Natural killer cell treated with Interleukin-12 subunit alpha and Interleukin-12 subunit beta and Interleukin-15 and Interleukin-18, amount 100 ng/mL, for 72 hours (primary cell): ENCODE data around the gene ZNF532. TPM values are rescaled to one million over a fixed set of nuclear protein-coding genes. Genes with fewer than 3 reads are reported as not detected.
"Not testable (repeated sequence)": the region's sequence is repeated elsewhere in the genome, so short reads cannot be mapped to it uniquely, and the experiment has no call there.

ENCODE experiments used
- ATAC-seq, 2 donors: fragments of 150-1000 bp; cut with Tn5 transposase in 1 of 2; sonication (Bioruptor Pico), chemical (Tn5 transposase) in 1 of 2; 2 replicates each; pipeline ENCODE4 v1.10.0; 2021
- DNase-seq: peaks from one replicate; pipeline ENCODE4 v3.0.0; 2022; ENCODE audit warnings: low spot score
- H3K27ac Mint-ChIP-seq, 2 donors: 1 replicate in 1 of 2; 2 replicates in 1 of 2; pipeline ENCODE4 v1.8.0; 2022; ENCODE audit warnings: mixed read lengths in 2 of 2, mild to moderate bottlenecking in 1 of 2, moderate library complexity in 1 of 2
- H3K27me3 Mint-ChIP-seq, 2 donors: 1 replicate in 1 of 2; 2 replicates in 1 of 2; pipeline ENCODE4 v1.8.0; 2022; ENCODE audit warnings: mixed read lengths in 2 of 2
- H3K36me3 Mint-ChIP-seq: one replicate; pipeline ENCODE4 v1.8.0; 2022; ENCODE audit warnings: mixed read lengths
- H3K4me1 Mint-ChIP-seq, 2 donors: 1 replicate in 1 of 2; 2 replicates in 1 of 2; pipeline ENCODE4 v1.8.0; 2022; ENCODE audit warnings: low read depth in 2 of 2, mixed read lengths in 2 of 2, mild to moderate bottlenecking in 1 of 2
- H3K4me3 Mint-ChIP-seq: one replicate; pipeline ENCODE4 v1.8.0; 2022; ENCODE audit warnings: mixed read lengths
- H3K9me3 Mint-ChIP-seq: 2 replicates; pipeline ENCODE4 v1.8.0; 2022; ENCODE audit warnings: mixed read lengths
- total RNA-seq, 2 donors: library from RNA; stranded (reverse); gene quantifications; one replicate each; pipeline ENCODE4 v1.2.3, GENCODE V29; 2022

The ZNF532 gene
- total RNA-seq, 2 donors from 2014 or later: 3.3 to 19.3 TPM

- DNase-seq: no peak
- peak in 1 of 2 donors; percentile 36 for ATAC-seq
- Mint-ChIP-seq H3K4me3 (no peak overlapping the region), H3K36me3 (peaks cover 6% of the 10 kb centered on the region), H3K9me3 (no peaks in the 10 kb centered on the region), H3K27ac (no peak overlapping the region), H3K4me1 (no peaks in the 10 kb centered on the region), H3K27me3 (peaks cover 17 to 35% of the 10 kb centered on the region in 2 donors)
Measured at GRCh38 chr18:59015531-59016152, 151.0 kb downstream of the ZNF532 start.

DNA sequence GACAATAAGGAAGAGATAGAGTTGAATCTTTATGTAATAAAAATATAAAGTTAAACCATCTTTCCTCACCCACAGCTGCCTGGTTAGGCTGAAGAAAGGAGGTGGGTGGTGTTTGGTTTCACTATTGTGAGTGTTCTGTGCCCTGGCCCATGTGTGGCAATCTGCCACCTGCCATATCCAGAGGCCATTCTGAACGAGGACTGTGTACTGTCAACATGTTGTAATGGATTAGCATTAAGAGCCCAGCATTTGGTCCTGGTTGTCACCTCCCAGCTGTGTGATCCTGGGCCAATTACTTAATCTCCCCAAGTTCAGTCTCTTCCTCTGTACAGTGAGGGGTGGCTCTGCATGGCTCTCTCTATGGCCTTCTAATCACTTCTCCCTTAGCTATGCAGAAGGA lies 156.8 kb downstream of the ZNF532 start:
- DNase-seq (no peak), ATAC-seq (no peak)
- no peaks in the 10 kb centered on the region for H3K4me1 Mint-ChIP-seq
- H3K36me3 Mint-ChIP-seq: no peaks in the 10 kb centered on the region
- H3K9me3 Mint-ChIP-seq: no peaks in the 10 kb centered on the region
- no peak overlapping the region for H3K27ac Mint-ChIP-seq
- peaks cover 16 to 30% of the 10 kb centered on the region in 2 donors for H3K27me3 Mint-ChIP-seq
- no peak overlapping the region for H3K4me3 Mint-ChIP-seq

- DNase-seq (no peak), ATAC-seq (no peak)
- no peak overlapping the region for H3K4me3 Mint-ChIP-seq
- no peaks in the 10 kb centered on the region for H3K36me3 Mint-ChIP-seq
- no peaks in the 10 kb centered on the region for H3K4me1 Mint-ChIP-seq
- peaks cover 15 to 29% of the 10 kb centered on the region in 2 donors for H3K27me3 Mint-ChIP-seq
- no peak overlapping the region for H3K27ac Mint-ChIP-seq
- H3K9me3 Mint-ChIP-seq: no peaks in the 10 kb centered on the region
Measured at GRCh38 chr18:59022167-59022945, 157.7 kb downstream of the ZNF532 start.

- no peak overlapping the region for H3K27ac Mint-ChIP-seq
- H3K4me1 Mint-ChIP-seq: no peaks in the 10 kb centered on the region
- no peaks in the 10 kb centered on the region for H3K9me3 Mint-ChIP-seq
- peaks cover 10 to 21% of the 10 kb centered on the region in 2 donors for H3K27me3 Mint-ChIP-seq
- no peak overlapping the region for H3K4me3 Mint-ChIP-seq
- DNase-seq (no peak), ATAC-seq (no peak)
- H3K36me3 Mint-ChIP-seq: no peaks in the 10 kb centered on the region
Measured at GRCh38 chr18:59024829-59025228, 160.2 kb downstream of the ZNF532 start.

GRCh38 chr18:59025532-59025931 lies 160.9 kb downstream of the ZNF532 start:
- H3K9me3 Mint-ChIP-seq, H3K27ac Mint-ChIP-seq, DNase-seq, ATAC-seq, H3K4me1 Mint-ChIP-seq, H3K4me3 Mint-ChIP-seq, H3K36me3 Mint-ChIP-seq: not testable (repeated sequence)
- peaks cover 10 to 28% of the 10 kb centered on the region in 2 donors for H3K27me3 Mint-ChIP-seq

DNA sequence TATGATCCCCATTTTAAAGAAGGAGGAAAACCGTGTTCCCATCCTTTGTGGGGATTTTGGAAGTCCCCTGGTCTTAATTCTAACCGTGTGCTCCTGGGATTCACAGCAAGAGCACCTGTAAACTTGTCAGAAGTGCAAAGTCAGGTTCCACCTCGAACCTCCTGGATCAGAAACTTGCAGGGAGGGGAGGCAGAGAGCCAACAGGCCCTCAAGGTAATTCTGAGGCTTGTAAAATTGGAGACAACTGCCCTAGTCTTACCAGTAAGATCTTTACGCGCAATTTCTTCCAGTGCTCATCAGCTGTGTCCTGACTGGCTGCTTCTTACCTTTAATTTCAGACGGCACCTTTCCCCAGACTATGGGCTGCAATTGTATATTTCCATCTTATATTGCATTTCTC lies 161.7 kb downstream of the ZNF532 start:
- DNase-seq: no peak
- peaks cover 8 to 23% of the 10 kb centered on the region in 2 donors for H3K27me3 Mint-ChIP-seq
- no peak overlapping the region for H3K27ac Mint-ChIP-seq
- ATAC-seq: no peak
- H3K9me3 Mint-ChIP-seq: no peaks in the 10 kb centered on the region
- H3K4me3 Mint-ChIP-seq: no peak overlapping the region
- no peaks in the 10 kb centered on the region for H3K4me1 Mint-ChIP-seq
- H3K36me3 Mint-ChIP-seq: no peaks in the 10 kb centered on the region

GRCh38 chr18:59026831-59027410 lies 162.2 kb downstream of the ZNF532 start:
- DNase-seq (no peak), ATAC-seq (no peak)
- Mint-ChIP-seq H3K27ac (no peak overlapping the region), H3K4me3 (no peak overlapping the region), H3K4me1 (no peaks in the 10 kb centered on the region), H3K9me3 (no peaks in the 10 kb centered on the region), H3K27me3 (peaks cover 8 to 23% of the 10 kb centered on the region in 2 donors), H3K36me3 (no peaks in the 10 kb centered on the region)

DNA sequence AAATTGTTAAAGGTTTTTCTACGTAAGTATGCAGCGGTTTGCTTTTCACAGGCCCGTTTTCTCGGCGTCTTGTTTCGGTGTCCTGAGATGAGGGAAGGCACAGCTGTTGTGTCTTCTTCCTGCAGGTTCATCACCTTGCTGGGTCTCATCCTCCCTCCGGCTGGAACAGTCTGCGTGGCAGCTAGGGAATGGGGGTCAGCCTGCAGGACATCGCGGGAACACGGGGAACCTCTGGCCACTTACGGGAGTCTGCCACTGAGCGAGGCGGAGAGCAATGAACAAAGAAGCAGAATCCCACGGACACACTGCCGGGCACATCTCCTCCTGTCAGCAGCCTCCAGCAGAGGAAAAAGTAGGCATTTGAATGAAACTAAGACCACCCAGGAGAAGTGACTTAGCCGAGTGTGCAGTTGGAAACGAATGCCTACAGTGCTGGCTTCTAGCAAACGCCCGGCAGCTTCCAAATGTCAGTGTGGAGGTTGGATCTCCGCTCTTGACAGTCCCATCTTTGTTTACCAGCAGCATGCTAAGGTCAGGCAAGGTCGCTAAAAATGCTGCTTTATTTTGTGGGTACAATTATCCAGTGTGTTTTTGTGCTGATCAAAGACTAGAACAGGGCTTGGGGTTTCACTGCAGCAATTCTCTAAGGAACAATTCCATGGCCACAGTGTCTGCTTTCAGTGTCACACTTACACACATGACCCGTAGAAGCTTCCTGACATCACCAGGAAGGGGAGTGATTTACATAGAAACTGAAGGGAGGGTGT lies 165.2 kb downstream of the ZNF532 start:
- Mint-ChIP-seq H3K4me1 (no peaks in the 10 kb centered on the region), H3K36me3 (no peaks in the 10 kb centered on the region), H3K27ac (no peak overlapping the region), H3K4me3 (no peak overlapping the region), H3K27me3 (peaks cover 2 to 17% of the 10 kb centered on the region in 2 donors), H3K9me3 (no peaks in the 10 kb centered on the region)
- ATAC-seq: no peak
- DNase-seq: no peak

GRCh38 chr18:59032308-59032707 lies 167.6 kb downstream of the ZNF532 start:
- Mint-ChIP-seq H3K36me3 (no peaks in the 10 kb centered on the region), H3K27me3 (peaks cover 4 to 23% of the 10 kb centered on the region in 2 donors), H3K4me3 (no peak overlapping the region), H3K4me1 (no peaks in the 10 kb centered on the region), H3K27ac (no peak overlapping the region), H3K9me3 (no peaks in the 10 kb centered on the region)
- DNase-seq: no peak
- peak in 1 of 2 donors; percentile 42 for ATAC-seq

DNA sequence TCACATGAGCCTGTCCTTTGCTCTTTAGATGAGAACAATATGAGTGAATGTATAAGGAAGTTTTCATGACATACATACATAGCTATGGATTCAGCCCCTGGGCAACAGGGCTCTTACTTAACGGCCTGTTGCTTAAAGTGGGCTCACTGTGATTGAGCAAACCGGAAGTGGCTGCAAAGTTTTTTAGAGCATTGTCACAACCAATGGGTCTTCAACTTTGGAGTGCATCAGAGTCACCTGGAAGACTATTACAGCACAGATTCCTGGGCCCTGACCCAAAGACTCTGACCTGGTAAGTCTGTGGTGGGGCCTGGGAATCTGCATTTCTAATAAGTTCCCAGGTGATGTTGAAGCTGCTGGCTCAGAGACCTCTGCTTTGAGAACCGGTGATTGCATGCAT lies 168.7 kb downstream of the ZNF532 start:
- Mint-ChIP-seq H3K4me1 (peaks cover 0 to 4% of the 10 kb centered on the region in 2 donors), H3K4me3 (no peak overlapping the region), H3K27ac (no peak overlapping the region), H3K27me3 (peaks cover 4 to 19% of the 10 kb centered on the region in 2 donors), H3K9me3 (no peaks in the 10 kb centered on the region), H3K36me3 (no peaks in the 10 kb centered on the region)
- ATAC-seq (no peak), DNase-seq (no peak)

DNA sequence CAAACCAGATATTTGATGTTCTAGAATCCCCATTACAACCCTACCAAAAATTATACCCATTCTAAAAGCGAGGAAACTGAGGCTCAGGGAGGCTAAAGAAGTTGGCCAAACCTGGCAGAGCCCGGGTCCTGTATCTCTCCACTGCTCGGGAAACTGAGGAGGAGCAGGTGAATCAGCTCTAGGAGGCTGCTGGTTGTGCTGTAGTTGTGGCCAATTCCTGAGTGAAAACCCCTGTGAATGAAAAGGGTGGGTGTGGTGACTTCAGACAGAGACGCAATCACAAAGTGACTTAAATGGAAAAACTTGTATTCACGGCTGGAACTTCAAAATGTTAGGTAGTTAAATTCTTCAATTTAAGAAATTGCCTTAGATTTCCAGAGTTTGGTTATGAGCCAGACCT lies 169.3 kb downstream of the ZNF532 start:
- Mint-ChIP-seq H3K27me3 (peaks cover 4 to 19% of the 10 kb centered on the region in 2 donors), H3K27ac (no peak overlapping the region), H3K36me3 (no peaks in the 10 kb centered on the region), H3K4me1 (peaks cover 0 to 5% of the 10 kb centered on the region in 2 donors), H3K4me3 (no peak overlapping the region), H3K9me3 (no peaks in the 10 kb centered on the region)
- DNase-seq (no peak), ATAC-seq (no peak)

DNA sequence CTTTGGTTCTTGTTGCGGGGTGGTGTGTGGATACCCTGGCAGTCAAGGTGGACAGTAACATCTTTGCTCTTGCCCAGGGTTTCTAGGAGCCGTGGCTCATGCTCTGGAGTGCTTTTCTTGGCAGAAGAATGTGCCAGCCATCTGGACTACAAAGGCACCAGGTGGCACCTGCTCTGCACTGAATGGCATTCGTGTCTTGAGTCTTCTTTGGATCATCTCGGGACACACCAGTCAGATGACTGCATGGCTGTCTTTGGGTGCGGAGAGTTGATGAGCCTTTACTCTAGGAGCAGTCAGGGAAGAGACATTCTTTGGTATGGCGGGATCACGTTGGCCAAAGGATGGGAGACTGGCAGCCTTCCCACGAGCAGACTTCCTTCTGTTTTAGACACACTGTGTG lies 170.9 kb downstream of the ZNF532 start:
- H3K4me1 Mint-ChIP-seq: peaks cover 0 to 5% of the 10 kb centered on the region in 2 donors
- H3K36me3 Mint-ChIP-seq: no peaks in the 10 kb centered on the region
- DNase-seq (no peak), ATAC-seq (no peak)
- no peak overlapping the region for H3K27ac Mint-ChIP-seq
- H3K9me3 Mint-ChIP-seq: no peaks in the 10 kb centered on the region
- H3K27me3 Mint-ChIP-seq: peaks cover 4 to 9% of the 10 kb centered on the region in 2 donors
- no peak overlapping the region for H3K4me3 Mint-ChIP-seq
